Measurements from ENCODE around the gene CAV3.
A peak's percentile ranks its signal among the peaks of the same experiment; 100 is the strongest.

The CAV3 gene

GRCh38 chr3:8738639-8739038 is 5.0 kb downstream of the CAV3 start:
- no peak for TF ChIP-seq CTCF (IDR thresholded peaks at IDR 0.05)
- H3K9me3 Mint-ChIP-seq = no peaks in the 10 kb centered on the region
- H3K4me3 Mint-ChIP-seq = no peak overlapping the region
- H3K27me3 Mint-ChIP-seq (ENCODE audit: low read depth, poor library complexity) = peaks cover 12% of the 10 kb centered on the region
- no peak overlapping the region for H3K27ac Mint-ChIP-seq
- no peaks in the 10 kb centered on the region for H3K36me3 Mint-ChIP-seq (ENCODE audit: low read depth)
- peaks cover 49% of the 10 kb centered on the region for H3K4me1 Mint-ChIP-seq
- no peak for DNase-seq

GRCh38 chr3:8739757-8740504 is 6.3 kb downstream of the CAV3 start:
- H3K4me1 Mint-ChIP-seq = peaks cover 40% of the 10 kb centered on the region
- H3K27me3 Mint-ChIP-seq (ENCODE audit: low read depth, poor library complexity) = peaks cover 12% of the 10 kb centered on the region
- DNase-seq = no peak
- no peak for TF ChIP-seq CTCF (IDR thresholded peaks at IDR 0.05)
- no peaks in the 10 kb centered on the region for H3K9me3 Mint-ChIP-seq
- no peak overlapping the region for H3K4me3 Mint-ChIP-seq
- H3K27ac Mint-ChIP-seq = no peak overlapping the region
- no peaks in the 10 kb centered on the region for H3K36me3 Mint-ChIP-seq (ENCODE audit: low read depth)

- Mint-ChIP-seq H3K4me3 (peak overlapping the region; percentile 24), H3K27me3 (ENCODE audit: low read depth, poor library complexity) (peaks cover 8% of the 10 kb centered on the region), H3K9me3 (no peaks in the 10 kb centered on the region), H3K27ac (peak overlapping the region; percentile 49), H3K36me3 (ENCODE audit: low read depth) (no peaks in the 10 kb centered on the region), H3K4me1 (peaks cover 40% of the 10 kb centered on the region)
- no peak for TF ChIP-seq CTCF (IDR thresholded peaks at IDR 0.05)
- DNase-seq = peak; percentile 68
Measured at GRCh38 chr3:8741581-8742261, 8.1 kb downstream of the CAV3 start.

GRCh38 chr3:8743021-8743601 is 9.5 kb downstream of the CAV3 start:
- no peak for TF ChIP-seq CTCF (IDR thresholded peaks at IDR 0.05)
- Mint-ChIP-seq H3K36me3 (ENCODE audit: low read depth) (no peaks in the 10 kb centered on the region), H3K4me3 (no peak overlapping the region), H3K27me3 (ENCODE audit: low read depth, poor library complexity) (peaks cover 7% of the 10 kb centered on the region), H3K27ac (no peak overlapping the region), H3K9me3 (no peaks in the 10 kb centered on the region), H3K4me1 (peaks cover 39% of the 10 kb centered on the region)
- no peak for DNase-seq

- Mint-ChIP-seq H3K36me3 (ENCODE audit: low read depth) (no peaks in the 10 kb centered on the region), H3K4me3 (no peak overlapping the region), H3K4me1 (peaks cover 36% of the 10 kb centered on the region), H3K9me3 (no peaks in the 10 kb centered on the region), H3K27ac (peak overlapping the region; percentile 51), H3K27me3 (ENCODE audit: low read depth, poor library complexity) (peaks cover 3% of the 10 kb centered on the region)
- no peak for TF ChIP-seq CTCF (IDR thresholded peaks at IDR 0.05)
- no peak for DNase-seq
Measured at GRCh38 chr3:8743911-8744310, 10.3 kb downstream of the CAV3 start.
